ENCODE measurements around the gene ZDHHC16. TPM values are rescaled to one million over a fixed set of nuclear protein-coding genes. Genes with fewer than 3 reads are reported as not detected.

Gene ZDHHC16
- total RNA-seq, 1 donor from 2014 or later: 15.2 TPM

DNA sequence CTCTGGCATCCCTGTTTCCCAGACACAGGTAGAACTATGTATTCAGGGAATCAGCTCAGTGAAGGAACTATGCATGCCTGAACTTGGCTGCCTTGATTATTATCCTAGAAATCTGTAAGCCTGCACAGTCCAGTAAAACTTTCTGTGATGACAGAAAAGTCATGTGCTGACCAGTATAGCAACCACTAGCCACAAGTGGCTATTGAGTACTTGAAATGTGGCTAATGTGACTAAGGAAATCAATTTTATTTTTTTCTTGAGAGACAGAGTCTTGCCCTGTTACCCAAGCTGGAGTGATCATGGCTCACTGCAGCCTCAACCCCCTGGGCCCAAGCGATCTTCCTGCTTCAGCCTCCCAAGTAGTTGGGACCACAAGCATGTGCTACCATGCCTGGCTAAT lies 3.7 kb upstream of the ZDHHC16 start:
- no peak overlapping the region for H3K4me3 Mint-ChIP-seq
- H3K27ac Mint-ChIP-seq: no peak overlapping the region
- H3F3A ChIP-seq (ENCODE audit: low read depth): peaks cover 4% of the 10 kb centered on the region
- H3K9me3 ChIP-seq (ENCODE audit: low read depth): no peaks in the 10 kb centered on the region
- H3K79me2 ChIP-seq (ENCODE audit: low read depth): peaks cover 33% of the 10 kb centered on the region
- H3K36me3 Mint-ChIP-seq: peaks cover 12% of the 10 kb centered on the region
- no peak for DNase-seq (ENCODE audit: low spot score)
- no peaks in the 10 kb centered on the region for H3K9me3 Mint-ChIP-seq
- no peak overlapping the region for H3K4me3 ChIP-seq
- H3K27me3 Mint-ChIP-seq (ENCODE audit: insufficient read depth, low read depth): no peaks in the 10 kb centered on the region
- H3K4me1 ChIP-seq: peaks cover 14% of the 10 kb centered on the region
- no peak overlapping the region for H2AFZ ChIP-seq (replicated peaks)
- H3K36me3 ChIP-seq: no peaks in the 10 kb centered on the region
- TF ChIP-seq EZH2phosphoT487 (IDR thresholded peaks at IDR 0.05) (no peak), EZH2 (IDR thresholded peaks at IDR 0.05) (no peak)
- TF ChIP-seq, protein P1, sequence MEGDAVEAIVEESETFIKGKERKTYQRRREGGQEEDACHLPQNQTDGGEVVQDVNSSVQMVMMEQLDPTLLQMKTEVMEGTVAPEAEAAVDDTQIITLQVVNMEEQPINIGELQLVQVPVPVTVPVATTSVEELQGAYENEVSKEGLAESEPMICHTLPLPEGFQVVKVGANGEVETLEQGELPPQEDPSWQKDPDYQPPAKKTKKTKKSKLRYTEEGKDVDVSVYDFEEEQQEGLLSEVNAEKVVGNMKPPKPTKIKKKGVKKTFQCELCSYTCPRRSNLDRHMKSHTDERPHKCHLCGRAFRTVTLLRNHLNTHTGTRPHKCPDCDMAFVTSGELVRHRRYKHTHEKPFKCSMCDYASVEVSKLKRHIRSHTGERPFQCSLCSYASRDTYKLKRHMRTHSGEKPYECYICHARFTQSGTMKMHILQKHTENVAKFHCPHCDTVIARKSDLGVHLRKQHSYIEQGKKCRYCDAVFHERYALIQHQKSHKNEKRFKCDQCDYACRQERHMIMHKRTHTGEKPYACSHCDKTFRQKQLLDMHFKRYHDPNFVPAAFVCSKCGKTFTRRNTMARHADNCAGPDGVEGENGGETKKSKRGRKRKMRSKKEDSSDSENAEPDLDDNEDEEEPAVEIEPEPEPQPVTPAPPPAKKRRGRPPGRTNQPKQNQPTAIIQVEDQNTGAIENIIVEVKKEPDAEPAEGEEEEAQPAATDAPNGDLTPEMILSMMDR (IDR thresholded peaks at IDR 0.05): no peak
- no peaks in the 10 kb centered on the region for H3K27me3 ChIP-seq
- H4K20me1 ChIP-seq (ENCODE audit: low read depth): peaks cover 6% of the 10 kb centered on the region
- H3K27ac ChIP-seq: no peak overlapping the region
- no peak overlapping the region for H3K9ac ChIP-seq
- no peak overlapping the region for H3K4me2 ChIP-seq
- H3K4me1 Mint-ChIP-seq: peaks cover 15% of the 10 kb centered on the region

DNA sequence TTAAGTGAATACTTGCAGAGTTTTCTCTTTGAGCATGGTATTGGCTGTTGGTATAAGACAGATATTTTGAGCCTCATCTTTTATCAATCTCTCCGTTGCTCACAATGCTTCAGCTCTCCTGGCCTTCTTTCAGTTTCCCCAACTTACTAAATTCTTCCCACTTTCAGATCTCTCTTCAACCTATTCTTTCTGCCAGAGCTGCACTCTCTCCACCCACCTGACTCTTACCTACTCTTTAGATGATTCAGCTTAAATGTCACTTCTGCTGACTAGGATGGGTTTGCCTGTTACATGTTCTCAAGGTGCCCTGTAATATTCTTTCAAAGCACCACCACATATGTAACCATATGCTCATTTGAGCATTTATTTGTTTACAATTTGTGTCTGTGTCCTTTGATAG lies 1.8 kb upstream of the ZDHHC16 start:
- Histone ChIP-seq H2AFZ (replicated peaks) (no peak overlapping the region), H3K27me3 (no peaks in the 10 kb centered on the region), H3K4me2 (peak overlapping the region; percentile 93), H3K4me1 (peaks cover 17% of the 10 kb centered on the region), H3K9ac (no peak overlapping the region), H3K36me3 (no peaks in the 10 kb centered on the region), H3K9me3 (ENCODE audit: low read depth) (no peaks in the 10 kb centered on the region), H3K79me2 (ENCODE audit: low read depth) (peaks cover 53% of the 10 kb centered on the region), H3F3A (ENCODE audit: low read depth) (peaks cover 7% of the 10 kb centered on the region), H3K27ac (no peak overlapping the region), H4K20me1 (ENCODE audit: low read depth) (peaks cover 9% of the 10 kb centered on the region), H3K4me3 (peak overlapping the region; percentile 72)
- H3K9me3 Mint-ChIP-seq: no peaks in the 10 kb centered on the region
- no peak overlapping the region for H3K27ac Mint-ChIP-seq
- no peaks in the 10 kb centered on the region for H3K27me3 Mint-ChIP-seq (ENCODE audit: insufficient read depth, low read depth)
- peaks cover 13% of the 10 kb centered on the region for H3K36me3 Mint-ChIP-seq
- H3K4me3 Mint-ChIP-seq: peak overlapping the region; percentile 93
- TF ChIP-seq, protein P1 (IDR thresholded peaks at IDR 0.05): no peak
- TF ChIP-seq EZH2phosphoT487 (IDR thresholded peaks at IDR 0.05) (no peak), EZH2 (IDR thresholded peaks at IDR 0.05) (no peak)
- DNase-seq (ENCODE audit: low spot score): no peak
- H3K4me1 Mint-ChIP-seq: peaks cover 29% of the 10 kb centered on the region

DNA sequence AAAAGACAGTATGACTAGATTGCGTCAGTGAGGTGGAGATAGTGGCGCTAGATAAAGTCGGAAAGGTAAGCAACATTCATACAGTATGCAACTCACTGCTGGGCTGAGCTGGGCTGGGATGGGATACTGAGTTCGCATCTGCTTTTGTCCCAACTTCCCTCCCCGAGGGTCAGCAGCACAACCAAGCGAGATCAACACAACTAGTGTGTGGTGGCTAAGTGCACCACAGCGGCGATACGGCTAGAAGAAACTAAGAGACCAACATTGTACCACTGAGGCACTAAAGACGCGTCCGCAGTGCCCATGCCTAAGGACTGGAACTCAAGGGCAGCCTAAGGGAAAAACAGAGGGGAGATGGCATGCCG lies 636 bp upstream of the ZDHHC16 start:
- H3K27me3 ChIP-seq: no peaks in the 10 kb centered on the region
- peak overlapping the region; percentile 61 for H3K9ac ChIP-seq
- H2AFZ ChIP-seq (replicated peaks): peak overlapping the region; percentile 23
- Mint-ChIP-seq H3K4me1 (peaks cover 32% of the 10 kb centered on the region), H3K27ac (no peak overlapping the region), H3K9me3 (no peaks in the 10 kb centered on the region), H3K27me3 (ENCODE audit: insufficient read depth, low read depth) (no peaks in the 10 kb centered on the region), H3K4me3 (peak overlapping the region; percentile 93), H3K36me3 (peaks cover 11% of the 10 kb centered on the region)
- H3K36me3 ChIP-seq: no peaks in the 10 kb centered on the region
- H4K20me1 ChIP-seq (ENCODE audit: low read depth): peaks cover 10% of the 10 kb centered on the region
- DNase-seq (ENCODE audit: low spot score): no peak
- peaks cover 14% of the 10 kb centered on the region for H3F3A ChIP-seq (ENCODE audit: low read depth)
- H3K4me1 ChIP-seq: peaks cover 19% of the 10 kb centered on the region
- H3K79me2 ChIP-seq (ENCODE audit: low read depth): peaks cover 59% of the 10 kb centered on the region
- no peak overlapping the region for H3K27ac ChIP-seq
- TF ChIP-seq EZH2 (IDR thresholded peaks at IDR 0.05) (no peak), EZH2phosphoT487 (IDR thresholded peaks at IDR 0.05) (no peak)
- TF ChIP-seq, protein P1 (IDR thresholded peaks at IDR 0.05): no peak
- peak overlapping the region; percentile 93 for H3K4me2 ChIP-seq
- no peaks in the 10 kb centered on the region for H3K9me3 ChIP-seq (ENCODE audit: low read depth)
- H3K4me3 ChIP-seq: peak overlapping the region; percentile 72
